Spleen (tissue), 11 donors: ENCODE results near the gene TSHZ2. TPM values are rescaled to one million over a fixed set of nuclear protein-coding genes. Genes with fewer than 3 reads are reported as not detected.
"Not testable (repeated sequence)": the region's sequence is repeated elsewhere in the genome, so short reads cannot be mapped to it uniquely, and the experiment has no call there.

Experiments used
- DNase-seq: peaks from one replicate; pipeline ENCODE4 v3.0.0-alpha.2; 2020
- H3K27ac ChIP-seq, 8 donors: fragments of 200-600 bp; sonication (generic) in 7 of 8; 1 replicate in 4 of 8; 2 replicates in 4 of 8; pipeline versions ENCODE4 v1.5.0 to v1.8.0; 2016 to 2021; ENCODE audit warnings: inconsistent platforms in 4 of 8, mild to moderate bottlenecking in 4 of 8, moderate library complexity in 1 of 8
- H3K27me3 ChIP-seq, 7 donors: fragments of 200-600 bp; sonication (generic) in 6 of 7; replicated peaks in 1 of 7; 1 replicate in 4 of 7; 2 replicates in 3 of 7; pipeline versions ENCODE4 v1.5.0 to v1.8.0; 2016 to 2021; ENCODE audit warnings: inconsistent platforms in 3 of 7, mild to moderate bottlenecking in 1 of 7
- H3K36me3 ChIP-seq, 6 donors: fragments of 200-600 bp; sonication (generic) in 5 of 6; 1 replicate in 4 of 6; 2 replicates in 2 of 6; pipeline versions ENCODE4 v1.5.0 to v1.8.0; 2016 to 2021; ENCODE audit warnings: inconsistent platforms in 2 of 6
- H3K4me1 ChIP-seq, 6 donors: fragments of 200-600 bp; sonication (generic) in 5 of 6; 1 replicate in 3 of 6; 2 replicates in 3 of 6; pipeline versions ENCODE4 v1.5.0 to v1.8.0; 2016 to 2021; ENCODE audit warnings: inconsistent platforms in 3 of 6
- H3K4me3 ChIP-seq, 8 donors: fragments of 200-600 bp; sonication (generic) in 7 of 8; 1 replicate in 4 of 8; 2 replicates in 4 of 8; pipeline versions ENCODE4 v1.5.0 to v1.8.0; 2016 to 2021; ENCODE audit warnings: inconsistent platforms in 4 of 8, mild to moderate bottlenecking in 4 of 8, moderate library complexity in 2 of 8
- H3K9me3 ChIP-seq, 8 donors: fragments of 200-600 bp; sonication (generic) in 7 of 8; 1 replicate in 4 of 8; 2 replicates in 4 of 8; pipeline versions ENCODE4 v1.5.0 to v1.8.0; 2016 to 2021; ENCODE audit warnings: inconsistent platforms in 4 of 8
- POLR2A ChIP-seq, 3 donors: fragments of 450-650 bp; IDR thresholded peaks; one replicate each; pipeline ENCODE4 v1.5.1; 2017; ENCODE audit warnings: antibody characterized with exemption in 3 of 3, mild to moderate bottlenecking in 1 of 3
- POLR2AphosphoS5 ChIP-seq, 3 donors: sonication (generic); formaldehyde crosslinking; IDR thresholded peaks; one replicate each; pipeline ENCODE4 v1.5.1; 2017; ENCODE audit warnings: antibody characterized with exemption in 3 of 3
- WGBS, 5 donors: extraction: QIAGEN DNeasy Blood & Tissue Kit in 3 of 5; methylation state at CpG; one replicate each; pipeline versions ENCODE4 v1.1.5 to v1.1.7; 2013 to 2018; 5-methylcytosine and 5-hydroxymethylcytosine counted together
- intact Hi-C: fragments of 100-400 bp; cut with DNase I; formaldehyde crosslinking; loops from one replicate; pipeline ENCODE4 v1.15.0; 2023; ENCODE audit warnings: low total_unique reads
- polyA plus RNA-seq, 3 donors: library from polyadenylated mRNA; stranded (reverse); fragments of 200-250 nt; gene quantifications; one replicate each; pipeline ENCODE4 v1.2.1, GENCODE V29; 2013
- total RNA-seq, 7 donors: library from RNA; depleted of rRNA in 3 of 7; stranded (reverse); fragments of >200 nt in 3 of 7; fragmentation: NEBNext Ultra II Directional in 4 of 7; extraction: Animal tissue kit (Norgen Biotek cat#: 25700) in 4 of 7; gene quantifications; one replicate each; pipeline versions ENCODE4 v1.1.0 to v1.2.1, GENCODE V29; 2016 to 2021
- TF ChIP-seq, protein P1 (sequence below), 11 experiments: fragments of 200-600 bp in 7 of 11; fragments of 450-650 bp in 4 of 11; sonication (generic) in 4 of 11; IDR thresholded peaks in 8 of 11; conservative IDR thresholded peaks in 3 of 11; 1 replicate in 7 of 11; 2 replicates in 4 of 11; pipeline versions ENCODE4 v1.4.0 to v1.8.0; 2016 to 2021; ENCODE audit warnings: antibody characterized with exemption in 11 of 11, inconsistent platforms in 4 of 11, mild to moderate bottlenecking in 1 of 11
- donor health status: healthy with polysubstance abuse.
- donor health status: DM: no; HTN: no; CAD: no; lungs with moderate emphysema.
- donor health status: DM: no; HTN: no; CAD: no.
- donor health status: Bipolar disorder and iron deficiency.
- donor health status: healthy.
- donor health status: DM: no; HTN: no; CAD: no.
- donor health status: DM: yes; HTN: yes; CAD: no.

The TSHZ2 gene
- total and polyA plus RNA-seq, 10 donors, result 0.86 to 19.2 (median 15.7) TPM

DNA sequence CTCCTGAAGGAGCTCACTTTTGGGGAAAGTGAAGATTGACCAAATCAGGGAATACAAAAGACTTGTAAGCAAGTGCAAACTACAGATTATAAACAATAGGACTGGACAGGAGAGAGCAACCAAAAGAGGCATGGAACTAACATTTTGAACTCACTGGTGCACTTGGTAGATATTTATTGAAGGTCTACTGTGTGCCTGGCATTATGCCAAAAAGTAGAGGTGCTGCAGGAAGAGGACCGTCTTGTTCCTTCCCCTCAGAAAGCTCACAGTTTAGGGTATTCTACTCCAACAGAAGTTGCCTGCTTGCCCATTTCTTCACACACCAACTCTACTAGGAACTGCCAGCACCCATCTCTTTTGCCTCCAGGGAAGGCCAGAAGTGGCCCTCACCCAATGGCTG lies 10.0 kb upstream of the TSHZ2 start:
- no peak for DNase-seq
- Histone ChIP-seq H3K4me3 (no peak overlapping the region), H3K27ac (no peak overlapping the region), H3K27me3 (peaks cover 0 to 6% (median 0%) of the 10 kb centered on the region in 7 donors), H3K9me3 (peaks cover 0 to 3% (median 0%) of the 10 kb centered on the region in 8 donors), H3K36me3 (no peaks in the 10 kb centered on the region), H3K4me1 (no peaks in the 10 kb centered on the region)
- no peak for TF ChIP-seq POLR2A (IDR thresholded peaks at IDR 0.05)
- intact Hi-C loops, result no loop called here
- 53 to 90% (median 65%) methylated on average over 1 of the region's 1 CpG for WGBS, 5 donors

GRCh38 chr20:52963131-52963530 lies 9.0 kb upstream of the TSHZ2 start:
- WGBS, 5 donors, result 38 to 64% (median 44%) methylated on average over 3 of the region's 3 CpGs
- intact Hi-C loops, result no loop called here

GRCh38 chr20:52964131-52964530 lies 8.0 kb upstream of the TSHZ2 start:
- no peak for DNase-seq
- TF ChIP-seq, protein P1, sequence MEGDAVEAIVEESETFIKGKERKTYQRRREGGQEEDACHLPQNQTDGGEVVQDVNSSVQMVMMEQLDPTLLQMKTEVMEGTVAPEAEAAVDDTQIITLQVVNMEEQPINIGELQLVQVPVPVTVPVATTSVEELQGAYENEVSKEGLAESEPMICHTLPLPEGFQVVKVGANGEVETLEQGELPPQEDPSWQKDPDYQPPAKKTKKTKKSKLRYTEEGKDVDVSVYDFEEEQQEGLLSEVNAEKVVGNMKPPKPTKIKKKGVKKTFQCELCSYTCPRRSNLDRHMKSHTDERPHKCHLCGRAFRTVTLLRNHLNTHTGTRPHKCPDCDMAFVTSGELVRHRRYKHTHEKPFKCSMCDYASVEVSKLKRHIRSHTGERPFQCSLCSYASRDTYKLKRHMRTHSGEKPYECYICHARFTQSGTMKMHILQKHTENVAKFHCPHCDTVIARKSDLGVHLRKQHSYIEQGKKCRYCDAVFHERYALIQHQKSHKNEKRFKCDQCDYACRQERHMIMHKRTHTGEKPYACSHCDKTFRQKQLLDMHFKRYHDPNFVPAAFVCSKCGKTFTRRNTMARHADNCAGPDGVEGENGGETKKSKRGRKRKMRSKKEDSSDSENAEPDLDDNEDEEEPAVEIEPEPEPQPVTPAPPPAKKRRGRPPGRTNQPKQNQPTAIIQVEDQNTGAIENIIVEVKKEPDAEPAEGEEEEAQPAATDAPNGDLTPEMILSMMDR (IDR thresholded peaks at IDR 0.05 in 8 of 11, conservative IDR thresholded peaks at IDR 0.05 in 3 of 11), result no peak
- TF ChIP-seq POLR2AphosphoS5 (IDR thresholded peaks at IDR 0.05) (no peak), POLR2A (IDR thresholded peaks at IDR 0.05) (no peak)
- Histone ChIP-seq H3K4me3 (no peak overlapping the region), H3K4me1 (no peaks in the 10 kb centered on the region), H3K9me3 (peaks cover 0 to 3% (median 0%) of the 10 kb centered on the region in 8 donors), H3K27me3 (peaks cover 0 to 6% (median 0%) of the 10 kb centered on the region in 7 donors), H3K36me3 (no peaks in the 10 kb centered on the region), H3K27ac (no peak overlapping the region)
- intact Hi-C loops, result no loop called here
- WGBS, 5 donors, result 28 to 38% (median 36%) methylated on average over 6 of the region's 6 CpGs

More at GRCh38 chr20:52963131-52963530, 9.0 kb upstream of the TSHZ2 start:
- TF ChIP-seq POLR2AphosphoS5 (IDR thresholded peaks at IDR 0.05) (no peak), POLR2A (IDR thresholded peaks at IDR 0.05) (no peak)
- TF ChIP-seq, protein P1 (IDR thresholded peaks at IDR 0.05 in 8 of 11, conservative IDR thresholded peaks at IDR 0.05 in 3 of 11), result no peak
- H3K36me3 ChIP-seq, result no peaks in the 10 kb centered on the region
- no peaks in the 10 kb centered on the region for H3K4me1 ChIP-seq
- DNase-seq, result no peak
- H3K27ac ChIP-seq, result no peak overlapping the region
- H3K4me3 ChIP-seq, result no peak overlapping the region
- H3K27me3 ChIP-seq, result peaks cover 0 to 6% (median 0%) of the 10 kb centered on the region in 7 donors
- peaks cover 0 to 3% (median 0%) of the 10 kb centered on the region in 8 donors for H3K9me3 ChIP-seq

- Histone ChIP-seq H3K4me1 (no peaks in the 10 kb centered on the region), H3K27ac (no peak overlapping the region), H3K27me3 (peaks cover 0 to 6% (median 0%) of the 10 kb centered on the region in 7 donors), H3K9me3 (peaks cover 0 to 3% (median 0%) of the 10 kb centered on the region in 8 donors), H3K36me3 (no peaks in the 10 kb centered on the region), H3K4me3 (no peak overlapping the region)
- 79 to 96% (median 86%) methylated on average over 1 of the region's 1 CpG for WGBS, 5 donors
- DNase-seq, result no peak
- TF ChIP-seq POLR2A (IDR thresholded peaks at IDR 0.05), result no peak
- TF ChIP-seq POLR2AphosphoS5 (IDR thresholded peaks at IDR 0.05), result no peak
- TF ChIP-seq, protein P1 (IDR thresholded peaks at IDR 0.05 in 8 of 11, conservative IDR thresholded peaks at IDR 0.05 in 3 of 11), result no peak
- intact Hi-C loops, result no loop called here
Observed at GRCh38 chr20:52965380-52965779, 6.8 kb upstream of the TSHZ2 start.

DNA sequence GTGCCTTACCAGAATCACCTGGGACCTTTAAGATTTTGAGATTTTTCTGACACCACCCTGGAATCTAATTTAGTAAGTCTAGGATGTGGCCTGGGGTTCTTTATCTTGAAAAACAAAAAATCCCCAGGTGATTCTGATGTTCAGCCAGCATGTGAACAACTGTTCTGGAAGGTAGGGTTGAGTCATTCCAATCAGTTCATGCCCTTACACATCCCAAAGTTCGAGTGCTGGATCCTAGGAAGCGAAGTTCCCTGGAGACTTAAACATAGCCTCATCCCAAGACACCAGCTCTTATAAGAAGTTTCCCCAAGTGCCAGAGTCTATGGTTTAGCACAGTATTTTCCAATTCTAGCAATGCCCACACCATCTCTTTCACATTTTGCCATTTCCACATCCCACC lies 6.3 kb upstream of the TSHZ2 start:
- Histone ChIP-seq H3K4me1 (no peaks in the 10 kb centered on the region), H3K27ac (no peak overlapping the region), H3K9me3 (peaks cover 0 to 3% (median 0%) of the 10 kb centered on the region in 8 donors), H3K4me3 (no peak overlapping the region), H3K27me3 (peaks cover 0 to 6% (median under 1%) of the 10 kb centered on the region in 7 donors), H3K36me3 (no peaks in the 10 kb centered on the region)
- DNase-seq, result no peak
- TF ChIP-seq, protein P1 (IDR thresholded peaks at IDR 0.05 in 8 of 11, conservative IDR thresholded peaks at IDR 0.05 in 3 of 11), result no peak
- TF ChIP-seq POLR2AphosphoS5 (IDR thresholded peaks at IDR 0.05) (no peak), POLR2A (IDR thresholded peaks at IDR 0.05) (no peak)
- 62 to 92% (median 85%) methylated on average over 2 of the region's 2 CpGs for WGBS, 5 donors
- intact Hi-C loops, result no loop called here

GRCh38 chr20:52966543-52966942 lies 5.6 kb upstream of the TSHZ2 start:
- H3K27ac ChIP-seq, H3K9me3 ChIP-seq, H3K4me3 ChIP-seq, intact Hi-C loops, H3K4me1 ChIP-seq, H3K36me3 ChIP-seq, DNase-seq: not testable (repeated sequence)
- H3K27me3 ChIP-seq, result peaks cover 0 to 11% (median 6%) of the 10 kb centered on the region in 7 donors
